GM21367 (cell line): ENCODE results near the gene TAF10.

Experiments used
- ATAC-seq: cut with Tn5 transposase; IDR thresholded peaks from one replicate; pipeline ENCODE4 v1.9.1; 2021; ENCODE audit not compliant: unreplicated experiment

TAF10 gene

DNA sequence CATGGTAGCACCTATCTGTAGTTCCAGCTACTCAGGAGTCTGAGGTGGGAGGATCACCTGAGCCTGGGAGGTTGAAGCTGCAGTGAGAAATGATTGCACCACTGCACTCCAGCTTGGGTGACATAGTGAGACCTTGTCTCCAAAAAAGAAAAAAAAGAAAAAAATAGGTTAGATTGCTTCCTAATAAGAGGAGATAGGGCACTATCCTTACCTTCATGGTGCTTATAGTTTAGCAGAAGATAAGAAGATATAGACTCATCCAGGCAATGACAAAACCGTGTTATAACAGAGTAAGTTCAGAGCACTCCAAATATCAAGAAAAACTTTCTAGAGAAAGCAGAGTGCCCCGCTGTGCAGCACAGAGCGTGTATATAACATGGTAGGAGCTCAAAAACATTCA is 50.7 kb downstream of the TAF10 start:
- ATAC-seq: no peak
